ENCODE data around the gene KCNIP1.

Gene KCNIP1

GRCh38 chr5:170631466-170632195 is 127.8 kb downstream of the KCNIP1 start:
- no peak for DNase-seq

- no peak for DNase-seq
Measured at GRCh38 chr5:170632266-170632984, 128.6 kb downstream of the KCNIP1 start.

GRCh38 chr5:170632985-170633234 is 129.1 kb downstream of the KCNIP1 start:
- DNase-seq: no peak

GRCh38 chr5:170633235-170634081 is 129.6 kb downstream of the KCNIP1 start:
- no peak for DNase-seq

- DNase-seq: no peak
Measured at GRCh38 chr5:170634256-170634990, 130.6 kb downstream of the KCNIP1 start.

GRCh38 chr5:170635706-170636105 is 131.9 kb downstream of the KCNIP1 start:
- no peak for DNase-seq

GRCh38 chr5:170636206-170636605 is 132.4 kb downstream of the KCNIP1 start:
- no peak for DNase-seq

GRCh38 chr5:170636801-170637477 is 133.1 kb downstream of the KCNIP1 start:
- DNase-seq: no peak

- no peak for DNase-seq
Measured at GRCh38 chr5:170638051-170638450, 134.2 kb downstream of the KCNIP1 start.

GRCh38 chr5:170638454-170639220 is 134.8 kb downstream of the KCNIP1 start:
- no peak for DNase-seq

- DNase-seq: no peak
Measured at GRCh38 chr5:170639221-170639925, 135.6 kb downstream of the KCNIP1 start.

GRCh38 chr5:170640731-170641588 is 137.1 kb downstream of the KCNIP1 start:
- DNase-seq: no peak

- DNase-seq: no peak
Measured at GRCh38 chr5:170641589-170642031, 137.8 kb downstream of the KCNIP1 start.

GRCh38 chr5:170642066-170642735 is 138.4 kb downstream of the KCNIP1 start:
- DNase-seq: no peak

GRCh38 chr5:170642776-170643436 is 139.1 kb downstream of the KCNIP1 start:
- no peak for DNase-seq

GRCh38 chr5:170643591-170643990 is 139.8 kb downstream of the KCNIP1 start:
- DNase-seq: no peak

GRCh38 chr5:170644501-170644900 is 140.7 kb downstream of the KCNIP1 start:
- DNase-seq: no peak

GRCh38 chr5:170648541-170648940 is 144.7 kb downstream of the KCNIP1 start:
- DNase-seq: no peak

GRCh38 chr5:170650850-170651249 is 147.0 kb downstream of the KCNIP1 start:
- no peak for DNase-seq

Data from NCI-H1417 treated with DMSO at 0.1 percent for 48 hours (cell line).